GM12878 (cell line): Measurements from ENCODE around the gene SYTL4. TPM values are rescaled to one million over a fixed set of nuclear protein-coding genes. Genes with fewer than 3 reads are reported as not detected.

Experiments
- ATAC-seq: fragments of 200-7000 bp; cut with Tn5 transposase; 3 replicates; pipeline ENCODE4 v1.9.1; 2020; ENCODE audit warnings: mild to moderate bottlenecking, moderate library complexity
- BruUV-seq: library from RNA; stranded (reverse); fragments of 400-500 nt; replicated peaks from 2 replicates; lab custom pipeline; 2021; lab: Mats Ljungman, UMichigan
- CTCF ChIA-PET: fragments of 300-600 bp; sonication (Branson Sonifier 250); formaldehyde crosslinking; extraction: SDS; loops from one replicate; lab custom pipeline; 2021; ENCODE audit warnings: inconsistent platforms; lab: Yijun Ruan, JAX
- POLR2A ChIA-PET: fragments of 350-600 bp; formaldehyde crosslinking; extraction: SDS; loops from one replicate; lab custom pipeline; 2021; ENCODE audit warnings: inconsistent platforms; lab: Charles Lee
- RAD21 ChIA-PET: fragments of 300-600 bp; sonication (Branson Sonifier 250); formaldehyde crosslinking; loops from one replicate; lab custom pipeline; 2023; ENCODE audit warnings: antibody characterized with exemption; ENCODE audit not compliant: unreplicated experiment; lab: Charles Lee
- SMC1A ChIA-PET: fragments of 300-600 bp; sonication (Branson Sonifier 250); formaldehyde crosslinking; loops from one replicate; lab custom pipeline; 2023; ENCODE audit not compliant: unreplicated experiment, uncharacterized antibody; lab: Charles Lee
- DNase-seq: peaks from one replicate; pipeline ENCODE4 v3.0.0-alpha.2; 2011; ENCODE audit warnings: low read depth, low spot score
- FAIRE-seq: peaks from 3 replicates; lab custom pipeline; 2011; peaks lifted over from hg19 to GRCh38; lab: Jason Lieb, UNC
- H2AFZ ChIP-seq: 2 replicates; pipeline ENCODE4 v1.6.0; 2011; ENCODE audit warnings: low read depth, low read length, control low read depth; ENCODE audit not compliant: control insufficient read depth
- H3K27ac ChIP-seq: 2 replicates; pipeline ENCODE4 v1.5.1; 2011; ENCODE audit warnings: control low read depth; ENCODE audit not compliant: control insufficient read depth, insufficient read depth
- H3K27me3 ChIP-seq, 2 experiments: replicated peaks in 1 of 2; 2 replicates each; pipeline versions ENCODE4 v1.6.0 to v1.6.1; 2011; ENCODE audit warnings: low read length in 1 of 2; ENCODE audit not compliant: control insufficient read depth in 2 of 2, insufficient read depth in 2 of 2
- H3K36me3 ChIP-seq, 2 experiments: 2 replicates each; pipeline ENCODE4 v1.5.1; 2011; ENCODE audit warnings: low read length in 1 of 2; ENCODE audit not compliant: control insufficient read depth in 2 of 2, insufficient read depth in 2 of 2
- H3K4me1 ChIP-seq: 2 replicates; pipeline ENCODE4 v1.6.1; 2011; ENCODE audit warnings: mild to moderate bottlenecking, low read length, moderate library complexity, mixed read lengths; ENCODE audit not compliant: control insufficient read depth, insufficient read depth
- H3K4me2 ChIP-seq: 2 replicates; pipeline ENCODE4 v1.6.0; 2011; ENCODE audit warnings: control low read depth; ENCODE audit not compliant: control insufficient read depth, insufficient read depth
- H3K4me3 ChIP-seq: fragments of 200-600 bp; sonication (generic); 2 replicates; pipeline ENCODE4 v1.5.1; 2016
- H3K79me2 ChIP-seq: 2 replicates; pipeline ENCODE4 v1.6.0; 2011; ENCODE audit warnings: low read length; ENCODE audit not compliant: control insufficient read depth, insufficient read depth
- H3K9ac ChIP-seq: 2 replicates; pipeline ENCODE4 v1.8.0; 2011; ENCODE audit warnings: low read length, control low read depth, mixed read lengths; ENCODE audit not compliant: control insufficient read depth, insufficient read depth
- H3K9me3 ChIP-seq: replicated peaks from 3 replicates; pipeline ENCODE4 v1.5.1; 2011; ENCODE audit warnings: mild to moderate bottlenecking, low read length; ENCODE audit not compliant: control insufficient read depth, insufficient read depth
- H4K20me1 ChIP-seq: 2 replicates; pipeline ENCODE4 v1.6.0; 2011; ENCODE audit not compliant: control insufficient read depth, insufficient read depth
- EGR1 ChIP-seq, 2 experiments: IDR thresholded peaks; 1 replicate in 1 of 2; 2 replicates in 1 of 2; pipeline ENCODE4 v1.6.1; 2011 to 2012; ENCODE audit warnings: low read depth in 2 of 2, low read length in 2 of 2, borderline replicate concordance in 1 of 2, mild to moderate bottlenecking in 1 of 2, moderate library complexity in 1 of 2
- IRF4 ChIP-seq: IDR thresholded peaks from 2 replicates; pipeline ENCODE4 v1.6.1; 2011; ENCODE audit warnings: low read depth, low read length
- KDM1A ChIP-seq: fragments of 200-600 bp; sonication (generic); IDR thresholded peaks from 2 replicates; pipeline ENCODE4 v1.6.1; 2016; ENCODE audit warnings: borderline replicate concordance
- MEF2A ChIP-seq: IDR thresholded peaks from 2 replicates; pipeline ENCODE4 v1.6.1; 2011; ENCODE audit warnings: low read depth, mild to moderate bottlenecking, low read length, moderate library complexity; ENCODE audit not compliant: insufficient read depth
- NFIC ChIP-seq: IDR thresholded peaks from 2 replicates; pipeline ENCODE4 v1.6.1; 2012; ENCODE audit warnings: low read depth, mild to moderate bottlenecking, inconsistent platforms, low read length, moderate library complexity
- POU2F2 ChIP-seq: IDR thresholded peaks from 3 replicates; pipeline ENCODE4 v1.6.1; 2011; ENCODE audit warnings: low read depth, mild to moderate bottlenecking, low read length, borderline replicate concordance
- RUNX3 ChIP-seq: IDR thresholded peaks from 2 replicates; pipeline ENCODE4 v1.6.1; 2012; ENCODE audit warnings: low read length, inconsistent platforms
- WGBS: methylation state at CpG from one replicate; pipeline ENCODE4 v1.1.6; 2016; ENCODE audit warnings: low lambda C conversion rate; ENCODE audit not compliant: insufficient replicate concordance, insufficient coverage; ENCODE audit errors: missing lambda C conversion rate; 5-methylcytosine and 5-hydroxymethylcytosine counted together
- in situ Hi-C: fragments of 300-500 bp; cut with MboI; formaldehyde crosslinking; loops from 9 replicates; pipeline ENCODE4 v1.14.3; 2018; ENCODE audit warnings: mixed read lengths
- intact Hi-C: fragments of 100-400 bp; cut with micrococcal nuclease; formaldehyde crosslinking; loops from one replicate; pipeline ENCODE4 v1.14.2; 2022; ENCODE audit not compliant: unreplicated experiment
- polyA plus RNA-seq, 11 experiments: library from polyadenylated mRNA; depleted of rRNA in 4 of 11; unstranded in 6 of 11; stranded (reverse) in 5 of 11; fragments of >200 nt; fragmentation: Nextera tagmentation in 4 of 11; fragmentation: Illumina TruSeq in 1 of 11; extraction: Ambion mirVana in 4 of 11; extraction: Trizol in 1 of 11; gene quantifications; 1 replicate in 1 of 11; 2 replicates in 10 of 11; pipeline versions ENCODE4 v1.2.1 to v1.2.3, GENCODE V29; 2011 to 2016; ENCODE audit warnings: inconsistent platforms in 2 of 11, missing spikeins in 2 of 11, low read depth in 1 of 11
- total RNA-seq, 4 experiments: library from RNA; depleted of rRNA in 3 of 4; stranded (reverse); fragments of >200 nt in 3 of 4; fragmentation: Illumina TruSeq in 1 of 4; extraction: Trizol in 1 of 4; gene quantifications; 2 replicates each; pipeline versions ENCODE4 v1.2.1 to v1.2.3, GENCODE V29; 2013 to 2021

SYTL4 gene
- total and polyA plus RNA-seq, 10 of the 15 experiments (the other 5 are each of a cell fraction or from before 2014, with no cell fraction given): 0.07 to 0.74 (median 0.19) TPM; not detected in 2

- TF ChIP-seq IRF4 (peak; percentile 53; the same call in 1 of the 2 replicates), KDM1A (no peak), MEF2A (0 out of 2 replicates have a peak, but pooled peaks have one; percentile 2), NFIC (peak; percentile 57), EGR1 (IDR thresholded peaks at IDR 0.05; ENCODE audit: borderline replicate concordance in 1 of 2, low read depth in 2 of 2, low read length in 2 of 2) (peak in 1 of 2 experiments; percentile 75; a peak in 1 of 3 replicates)
These were observed 44.4 kb downstream of the SYTL4 start (continued) for GRCh38 chrX:100687546-100687945.

DNA sequence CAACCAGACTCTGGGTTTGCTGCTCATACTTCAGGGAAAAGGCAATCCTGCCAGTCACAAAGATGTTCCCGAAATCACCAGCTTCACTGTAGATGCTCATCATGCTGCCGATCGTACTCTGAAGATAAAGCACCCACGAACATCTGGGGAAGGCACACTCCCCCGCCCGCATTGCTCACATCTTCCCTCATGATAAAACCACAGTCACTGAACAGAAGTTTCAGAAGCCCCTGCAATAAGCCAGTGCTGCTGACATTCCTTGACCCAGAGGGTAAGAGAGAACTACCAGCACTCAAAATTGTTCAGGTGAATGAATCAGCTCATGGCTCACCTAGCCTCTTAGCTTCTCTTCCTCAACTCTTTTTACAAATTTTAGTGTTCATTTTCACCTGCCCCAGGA, 44.8 kb downstream of the SYTL4 start:
- Histone ChIP-seq H2AFZ (no peak overlapping the region), H3K27me3 (no peaks in the 10 kb centered on the region; a peak in 1 of 4 replicates), H4K20me1 (no peaks in the 10 kb centered on the region), H3K27ac (no peak overlapping the region), H3K9ac (no peak overlapping the region), H3K4me1 (peaks cover 7% of the 10 kb centered on the region; the same call in 1 of the 2 replicates), H3K4me2 (peak overlapping the region; percentile 21), H3K36me3 (no peaks in the 10 kb centered on the region), H3K4me3 (no peak overlapping the region), H3K9me3 (no peaks in the 10 kb centered on the region), H3K79me2 (no peaks in the 10 kb centered on the region)
- 0% methylated on average over 6 of the region's 6 CpGs for WGBS
- intact Hi-C loops (loop anchor here (5.0 kb wide), 2 partner anchors 520 to 600 kb away; no protein-coding TSS in a partner anchor), in situ Hi-C loops (loop anchor here (5.0 kb wide), 1 partner anchor 80 kb away; no protein-coding TSS in a partner anchor)
- peak; percentile 22; the same call in 2 of the 3 replicates for ATAC-seq
- POLR2A ChIA-PET: interaction anchor here (0.6 kb wide), 1 partner anchor 32 kb away, joined by 4 read pairs; no protein-coding TSS in a partner anchor
- BruUV-seq: no TSS peak
- DNase-seq: no peak
- FAIRE-seq: no peak
- CTCF ChIA-PET: interaction anchor here (0.7 to 7.5 kb wide), 9 partner anchors 12 to 175 kb away, joined by 3 to 128 read pairs (median 4); no protein-coding TSS in a partner anchor
- SMC1A ChIA-PET: interaction anchor here (0.8 to 4.5 kb wide), 7 partner anchors 13 to 83 kb away, joined by 3 to 22 read pairs (median 4); no protein-coding TSS in a partner anchor
- RAD21 ChIA-PET: interaction anchor here (0.7 to 4.1 kb wide), 3 partner anchors 16 to 84 kb away, joined by 3 to 22 read pairs (median 6); no protein-coding TSS in a partner anchor
- TF ChIP-seq RUNX3 (peak; percentile 39), POU2F2 (no peak)
